RWPE2 (cell line): ENCODE measurements around the gene TMEM131L.

ENCODE experiments used
- ATAC-seq: fragments of 200-7000 bp; cut with Tn5 transposase; 3 replicates; pipeline ENCODE4 v1.9.1; 2021; ENCODE audit warnings: low read depth
- DNase-seq: peaks from one replicate; pipeline ENCODE4 v3.0.0-alpha.2; 2020; ENCODE audit warnings: low spot score
- H3K27ac ChIP-seq: fragments of 450-650 bp; 2 replicates; pipeline ENCODE4 v1.5.1; 2017; ENCODE audit warnings: mild to moderate bottlenecking; ENCODE audit not compliant: poor library complexity, severe bottlenecking
- H3K27me3 ChIP-seq: fragments of 250-450 bp; sonication (Bioruptor Pico); 2 replicates; pipeline ENCODE4 v1.5.1; 2021; ENCODE audit warnings: mild to moderate bottlenecking, moderate library complexity; ENCODE audit not compliant: insufficient read depth, poor library complexity, severe bottlenecking
- H3K36me3 ChIP-seq: fragments of 250-450 bp; sonication (Bioruptor Pico); 2 replicates; pipeline ENCODE4 v1.5.1; 2020; ENCODE audit warnings: low read depth, mild to moderate bottlenecking, moderate library complexity
- H3K4me1 ChIP-seq: fragments of 250-450 bp; sonication (Bioruptor Pico); 2 replicates; pipeline ENCODE4 v1.5.1; 2021; ENCODE audit warnings: mild to moderate bottlenecking, moderate library complexity; ENCODE audit not compliant: insufficient read depth, poor library complexity, severe bottlenecking
- H3K4me3 ChIP-seq: fragments of 250-450 bp; sonication (Bioruptor Pico); 2 replicates; pipeline ENCODE4 v1.5.1; 2021; ENCODE audit warnings: mild to moderate bottlenecking, moderate library complexity; ENCODE audit not compliant: severe bottlenecking
- H3K9me3 ChIP-seq: fragments of 250-450 bp; sonication (Bioruptor Pico); 2 replicates; pipeline ENCODE4 v1.5.1; 2021; ENCODE audit warnings: mild to moderate bottlenecking, moderate library complexity; ENCODE audit not compliant: severe bottlenecking
- CTCF ChIP-seq: fragments of 450-650 bp; IDR thresholded peaks from one replicate; pipeline ENCODE4 v1.5.1; 2017; ENCODE audit warnings: mild to moderate bottlenecking, moderate library complexity; ENCODE audit not compliant: poor library complexity, severe bottlenecking

TMEM131L gene

GRCh38 chr4:153512952-153513500 lies 46.9 kb downstream of the TMEM131L start:
- peaks cover 43% of the 10 kb centered on the region for H3K4me1 ChIP-seq
- TF ChIP-seq CTCF, result no peak

GRCh38 chr4:153513596-153513995 lies 47.4 kb downstream of the TMEM131L start:
- TF ChIP-seq CTCF, result no peak
- H3K27ac ChIP-seq, result peak overlapping the region; percentile 79
- H3K36me3 ChIP-seq, result no peaks in the 10 kb centered on the region
- no peak overlapping the region for H3K4me3 ChIP-seq
- DNase-seq, result no peak
- ATAC-seq, result peak; percentile 55
- H3K9me3 ChIP-seq, result no peaks in the 10 kb centered on the region
- H3K27me3 ChIP-seq, result no peaks in the 10 kb centered on the region
- H3K4me1 ChIP-seq, result peaks cover 43% of the 10 kb centered on the region

More at GRCh38 chr4:153512952-153513500, 46.9 kb downstream of the TMEM131L start:
- no peak for DNase-seq
- no peaks in the 10 kb centered on the region for H3K36me3 ChIP-seq
- H3K27ac ChIP-seq, result peak overlapping the region; percentile 79
- H3K27me3 ChIP-seq, result no peaks in the 10 kb centered on the region
- no peaks in the 10 kb centered on the region for H3K9me3 ChIP-seq
- no peak for ATAC-seq
- H3K4me3 ChIP-seq, result no peak overlapping the region

- DNase-seq (no peak), ATAC-seq (peak; percentile 33; the same call in 1 of the 3 replicates)
- Histone ChIP-seq H3K27me3 (no peaks in the 10 kb centered on the region), H3K36me3 (no peaks in the 10 kb centered on the region), H3K4me1 (peaks cover 43% of the 10 kb centered on the region), H3K4me3 (no peak overlapping the region), H3K27ac (peak overlapping the region; percentile 79), H3K9me3 (no peaks in the 10 kb centered on the region)
- no peak for TF ChIP-seq CTCF
Measured at GRCh38 chr4:153514001-153514526, 47.9 kb downstream of the TMEM131L start.

GRCh38 chr4:153514688-153515426 lies 48.7 kb downstream of the TMEM131L start:
- no peaks in the 10 kb centered on the region for H3K9me3 ChIP-seq
- H3K27ac ChIP-seq, result peak overlapping the region; percentile 79
- H3K4me3 ChIP-seq, result no peak overlapping the region
- no peaks in the 10 kb centered on the region for H3K36me3 ChIP-seq
- no peak for TF ChIP-seq CTCF
- no peak for ATAC-seq
- no peak for DNase-seq
- peaks cover 43% of the 10 kb centered on the region for H3K4me1 ChIP-seq
- H3K27me3 ChIP-seq, result no peaks in the 10 kb centered on the region
